Astrocyte (in vitro differentiated cells and primary cell): ENCODE data around the gene CTDSPL. TPM values are rescaled to one million over a fixed set of nuclear protein-coding genes. Genes with fewer than 3 reads are reported as not detected.

Experiments used
- DNase-seq: peaks from one replicate; pipeline ENCODE4 v3.0.0-alpha.2; 2010; ENCODE audit warnings: low read depth
- FAIRE-seq: peaks from 2 replicates; lab custom pipeline; 2011; peaks lifted over from hg19 to GRCh38; lab: Jason Lieb, UNC
- H2AFZ ChIP-seq: 2 replicates; pipeline ENCODE4 v1.6.0; 2012; ENCODE audit warnings: low read depth, low read length, inconsistent platforms
- H3K27ac ChIP-seq: 2 replicates; pipeline ENCODE4 v1.5.1; 2011; ENCODE audit warnings: low read depth, low read length, inconsistent platforms
- H3K27me3 ChIP-seq: 2 replicates; pipeline ENCODE4 v1.6.0; 2011; ENCODE audit warnings: low read length, inconsistent platforms; ENCODE audit not compliant: insufficient read depth
- H3K36me3 ChIP-seq: 2 replicates; pipeline ENCODE4 v1.5.1; 2011; ENCODE audit warnings: low read length, inconsistent platforms; ENCODE audit not compliant: insufficient read depth
- H3K4me1 ChIP-seq: 2 replicates; pipeline ENCODE4 v1.5.1; 2011; ENCODE audit warnings: low read length, inconsistent platforms; ENCODE audit not compliant: insufficient read depth
- H3K4me2 ChIP-seq: 2 replicates; pipeline ENCODE4 v1.6.0; 2012; ENCODE audit warnings: low read length, inconsistent platforms
- H3K4me3 ChIP-seq: 2 replicates; pipeline ENCODE4 v1.5.1; 2011; ENCODE audit warnings: low read depth, mild to moderate bottlenecking, low read length, inconsistent platforms; ENCODE audit not compliant: insufficient read depth
- H3K79me2 ChIP-seq: 2 replicates; pipeline ENCODE4 v1.6.0; 2012; ENCODE audit warnings: mild to moderate bottlenecking, low read length, inconsistent platforms; ENCODE audit not compliant: insufficient read depth
- H3K9ac ChIP-seq: 2 replicates; pipeline ENCODE4 v1.6.0; 2012; ENCODE audit warnings: mild to moderate bottlenecking, low read length, inconsistent platforms
- H3K9me3 ChIP-seq: 2 replicates; pipeline ENCODE4 v1.5.1; 2012; ENCODE audit warnings: low read depth, mild to moderate bottlenecking, low read length, inconsistent platforms; ENCODE audit not compliant: insufficient read depth
- H4K20me1 ChIP-seq: 2 replicates; pipeline ENCODE4 v1.6.0; 2012; ENCODE audit warnings: low read length, inconsistent platforms; ENCODE audit not compliant: insufficient read depth
- H3K27ac Mint-ChIP-seq: one replicate; pipeline ENCODE4 v1.8.0; 2021; ENCODE audit warnings: mild to moderate bottlenecking, mixed read lengths; ENCODE audit not compliant: unreplicated experiment
- H3K27me3 Mint-ChIP-seq: one replicate; pipeline ENCODE4 v1.8.0; 2021; ENCODE audit warnings: low read depth, mixed read lengths; ENCODE audit not compliant: unreplicated experiment
- H3K36me3 Mint-ChIP-seq: one replicate; pipeline ENCODE4 v1.8.0; 2021; ENCODE audit warnings: low read depth, mixed read lengths; ENCODE audit not compliant: unreplicated experiment
- H3K4me1 Mint-ChIP-seq: one replicate; pipeline ENCODE4 v1.8.0; 2021; ENCODE audit warnings: low read depth, mixed read lengths; ENCODE audit not compliant: unreplicated experiment
- H3K4me3 Mint-ChIP-seq: one replicate; pipeline ENCODE4 v1.8.0; 2021; ENCODE audit warnings: mild to moderate bottlenecking, moderate library complexity, mixed read lengths; ENCODE audit not compliant: unreplicated experiment
- H3K9me3 Mint-ChIP-seq: one replicate; pipeline ENCODE4 v1.8.0; 2021; ENCODE audit warnings: mild to moderate bottlenecking, mixed read lengths; ENCODE audit not compliant: unreplicated experiment
- EZH2 ChIP-seq: IDR thresholded peaks from 2 replicates; pipeline ENCODE4 v1.6.1; 2012; ENCODE audit warnings: mild to moderate bottlenecking, low read length, inconsistent platforms; ENCODE audit not compliant: insufficient read depth
- total RNA-seq: library from RNA; stranded (reverse); gene quantifications from 2 replicates; pipeline ENCODE4 v1.2.1, GENCODE V29; 2021
- TF ChIP-seq, protein P1 (sequence below): IDR thresholded peaks from 2 replicates; pipeline ENCODE4 v1.5.1; 2011; ENCODE audit warnings: low read depth, mild to moderate bottlenecking, inconsistent platforms, low read length, moderate library complexity; ENCODE audit not compliant: insufficient read depth

CTDSPL gene
- total RNA-seq, 1 donor from 2014 or later: 37.9 TPM

DNA sequence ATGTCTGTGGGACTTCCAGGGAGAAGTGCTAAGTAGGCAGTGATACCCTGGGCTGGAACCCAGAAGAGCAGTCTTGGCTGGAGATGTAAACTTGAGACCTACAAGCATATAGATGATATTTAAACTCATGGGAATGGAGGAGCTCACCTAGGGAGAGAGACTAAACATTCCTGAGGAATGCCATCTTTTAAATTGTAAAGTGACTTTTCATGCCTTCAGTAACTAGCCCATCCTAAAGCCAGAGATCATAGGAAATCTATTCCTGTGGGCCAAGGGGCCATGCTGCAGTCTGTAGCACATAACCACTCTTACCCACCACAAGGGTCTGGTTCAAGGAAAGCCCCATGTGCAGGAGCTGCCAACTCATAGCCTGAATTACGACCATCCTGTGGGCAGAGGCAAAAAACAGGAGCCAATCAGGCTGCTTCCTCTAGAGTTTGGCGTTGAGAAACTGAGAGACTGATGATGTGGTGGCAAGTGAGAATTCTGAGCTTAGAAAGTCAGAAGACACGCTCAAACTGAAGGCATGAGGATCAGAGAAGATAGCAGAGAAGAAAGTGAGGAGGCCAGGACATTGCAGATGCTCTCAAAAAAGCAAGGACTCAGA, 37.5 kb downstream of the CTDSPL start:
- H3K36me3 ChIP-seq: no peaks in the 10 kb centered on the region
- H3K27me3 Mint-ChIP-seq: no peaks in the 10 kb centered on the region
- H3K36me3 Mint-ChIP-seq: peaks cover 10% of the 10 kb centered on the region
- peaks cover 9% of the 10 kb centered on the region for H3K79me2 ChIP-seq
- H3K4me3 Mint-ChIP-seq: no peak overlapping the region
- no peak for DNase-seq
- H3K4me3 ChIP-seq: no peak overlapping the region
- H3K9me3 Mint-ChIP-seq: no peaks in the 10 kb centered on the region
- no peak for FAIRE-seq
- H3K4me1 Mint-ChIP-seq: peaks cover 12% of the 10 kb centered on the region
- H3K27ac ChIP-seq: no peak overlapping the region
- H3K9ac ChIP-seq: no peak overlapping the region
- no peaks in the 10 kb centered on the region for H3K9me3 ChIP-seq
- no peaks in the 10 kb centered on the region for H3K4me1 ChIP-seq
- H2AFZ ChIP-seq: no peak overlapping the region
- TF ChIP-seq, protein P1, sequence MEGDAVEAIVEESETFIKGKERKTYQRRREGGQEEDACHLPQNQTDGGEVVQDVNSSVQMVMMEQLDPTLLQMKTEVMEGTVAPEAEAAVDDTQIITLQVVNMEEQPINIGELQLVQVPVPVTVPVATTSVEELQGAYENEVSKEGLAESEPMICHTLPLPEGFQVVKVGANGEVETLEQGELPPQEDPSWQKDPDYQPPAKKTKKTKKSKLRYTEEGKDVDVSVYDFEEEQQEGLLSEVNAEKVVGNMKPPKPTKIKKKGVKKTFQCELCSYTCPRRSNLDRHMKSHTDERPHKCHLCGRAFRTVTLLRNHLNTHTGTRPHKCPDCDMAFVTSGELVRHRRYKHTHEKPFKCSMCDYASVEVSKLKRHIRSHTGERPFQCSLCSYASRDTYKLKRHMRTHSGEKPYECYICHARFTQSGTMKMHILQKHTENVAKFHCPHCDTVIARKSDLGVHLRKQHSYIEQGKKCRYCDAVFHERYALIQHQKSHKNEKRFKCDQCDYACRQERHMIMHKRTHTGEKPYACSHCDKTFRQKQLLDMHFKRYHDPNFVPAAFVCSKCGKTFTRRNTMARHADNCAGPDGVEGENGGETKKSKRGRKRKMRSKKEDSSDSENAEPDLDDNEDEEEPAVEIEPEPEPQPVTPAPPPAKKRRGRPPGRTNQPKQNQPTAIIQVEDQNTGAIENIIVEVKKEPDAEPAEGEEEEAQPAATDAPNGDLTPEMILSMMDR: no peak
- no peak for TF ChIP-seq EZH2
- H3K4me2 ChIP-seq: no peak overlapping the region
- H3K27ac Mint-ChIP-seq: no peak overlapping the region
- no peaks in the 10 kb centered on the region for H3K27me3 ChIP-seq
- H4K20me1 ChIP-seq: peaks cover 44% of the 10 kb centered on the region

DNA sequence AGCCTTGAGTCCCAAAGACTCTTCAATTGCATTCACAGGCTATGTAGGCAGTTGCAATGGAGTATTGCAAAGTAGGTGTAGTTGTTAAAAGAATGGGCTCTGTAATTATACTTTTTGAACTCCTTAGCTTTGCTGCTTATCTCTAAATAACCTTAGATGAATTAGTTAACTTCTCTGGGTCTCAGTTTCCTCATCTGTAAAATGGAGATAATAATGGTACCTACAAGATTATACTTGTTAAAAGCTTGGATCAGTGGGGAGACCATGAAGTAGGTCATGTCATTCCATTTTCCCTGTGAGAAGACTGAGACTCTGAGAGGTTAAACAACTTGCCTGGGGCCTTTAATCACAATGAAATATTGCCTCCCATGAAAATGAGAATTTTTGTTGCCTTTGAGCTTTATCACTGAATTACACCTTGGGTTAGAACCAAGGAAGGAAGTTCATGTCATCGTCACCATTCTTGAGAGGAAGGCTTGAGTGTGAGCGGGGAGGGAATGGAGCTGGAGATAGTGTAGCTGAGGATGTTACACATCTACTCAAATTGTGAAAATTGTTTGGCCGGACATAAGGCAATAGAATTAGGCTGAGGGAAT, 38.1 kb downstream of the CTDSPL start:
- Histone ChIP-seq H3K4me1 (peaks cover 4% of the 10 kb centered on the region), H4K20me1 (peaks cover 50% of the 10 kb centered on the region), H3K9ac (no peak overlapping the region), H2AFZ (no peak overlapping the region), H3K36me3 (no peaks in the 10 kb centered on the region), H3K79me2 (peaks cover 9% of the 10 kb centered on the region), H3K9me3 (no peaks in the 10 kb centered on the region), H3K27ac (no peak overlapping the region), H3K27me3 (no peaks in the 10 kb centered on the region), H3K4me2 (no peak overlapping the region), H3K4me3 (no peak overlapping the region)
- Mint-ChIP-seq H3K36me3 (peaks cover 10% of the 10 kb centered on the region), H3K27me3 (no peaks in the 10 kb centered on the region), H3K4me3 (no peak overlapping the region), H3K27ac (no peak overlapping the region), H3K9me3 (no peaks in the 10 kb centered on the region), H3K4me1 (peaks cover 16% of the 10 kb centered on the region)
- FAIRE-seq (no peak), DNase-seq (no peak)
- no peak for TF ChIP-seq EZH2
- TF ChIP-seq, protein P1: no peak

DNA sequence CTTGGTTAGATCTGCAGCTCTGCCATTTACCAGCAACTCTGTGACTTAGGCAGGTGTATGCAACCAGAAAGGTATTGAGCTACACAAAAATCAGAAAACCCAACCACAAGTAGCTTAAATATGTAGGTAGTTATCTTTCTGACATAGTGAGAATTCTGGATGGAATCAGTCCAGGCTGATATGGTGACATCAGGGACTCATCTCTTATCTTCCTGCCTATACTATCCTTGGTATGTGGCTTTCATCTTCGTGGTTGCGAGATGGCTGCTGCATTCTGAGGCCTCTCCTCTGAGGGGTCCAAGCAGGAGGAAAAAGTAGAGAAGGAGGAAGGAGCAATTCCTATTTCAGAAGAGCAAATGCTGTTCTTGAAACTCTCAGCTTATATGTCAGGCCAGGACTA, 40.0 kb downstream of the CTDSPL start:
- Mint-ChIP-seq H3K4me3 (no peak overlapping the region), H3K27ac (no peak overlapping the region), H3K36me3 (peaks cover 10% of the 10 kb centered on the region), H3K4me1 (peaks cover 33% of the 10 kb centered on the region), H3K27me3 (no peaks in the 10 kb centered on the region), H3K9me3 (no peaks in the 10 kb centered on the region)
- Histone ChIP-seq H3K27ac (no peak overlapping the region), H3K4me1 (peaks cover 12% of the 10 kb centered on the region), H3K79me2 (peaks cover 7% of the 10 kb centered on the region), H3K27me3 (no peaks in the 10 kb centered on the region), H2AFZ (no peak overlapping the region), H3K4me2 (no peak overlapping the region), H4K20me1 (peaks cover 62% of the 10 kb centered on the region), H3K4me3 (no peak overlapping the region), H3K9ac (no peak overlapping the region), H3K36me3 (no peaks in the 10 kb centered on the region), H3K9me3 (no peaks in the 10 kb centered on the region)
- DNase-seq: no peak
- no peak for FAIRE-seq
- TF ChIP-seq, protein P1: no peak
- TF ChIP-seq EZH2: no peak
